Measurements from ENCODE around the gene RAB1A.
"Not testable (repeated sequence)": the region's sequence is repeated elsewhere in the genome, so short reads cannot be mapped to it uniquely, and the experiment has no call there.

DNA sequence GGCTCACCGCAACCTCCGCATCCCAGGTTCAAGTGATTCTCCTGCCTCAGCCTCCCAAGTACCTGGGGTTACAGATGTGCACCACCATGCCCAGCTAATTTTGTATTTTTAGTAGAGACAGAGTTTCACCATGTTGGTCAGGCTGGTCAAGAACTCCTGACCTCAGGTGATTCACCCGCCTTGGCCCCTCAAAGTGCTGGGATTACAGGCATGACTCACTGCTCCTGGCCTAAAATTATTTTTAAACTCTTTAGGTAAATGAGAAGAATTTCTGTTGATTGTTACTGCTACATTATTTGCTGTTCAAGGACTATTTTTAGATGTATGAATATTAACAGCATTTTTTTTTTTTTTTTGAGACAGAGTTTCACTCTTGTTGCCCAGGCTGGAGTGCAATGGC is 44.1 kb upstream of the RAB1A start:
- TF ChIP-seq, protein P1, sequence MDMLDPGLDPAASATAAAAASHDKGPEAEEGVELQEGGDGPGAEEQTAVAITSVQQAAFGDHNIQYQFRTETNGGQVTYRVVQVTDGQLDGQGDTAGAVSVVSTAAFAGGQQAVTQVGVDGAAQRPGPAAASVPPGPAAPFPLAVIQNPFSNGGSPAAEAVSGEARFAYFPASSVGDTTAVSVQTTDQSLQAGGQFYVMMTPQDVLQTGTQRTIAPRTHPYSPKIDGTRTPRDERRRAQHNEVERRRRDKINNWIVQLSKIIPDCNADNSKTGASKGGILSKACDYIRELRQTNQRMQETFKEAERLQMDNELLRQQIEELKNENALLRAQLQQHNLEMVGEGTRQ (IDR thresholded peaks at IDR 0.05): not testable (repeated sequence)
- not testable (repeated sequence) for TF ChIP-seq MYC (IDR thresholded peaks at IDR 0.05; ENCODE audit: borderline replicate concordance, low read length); HDAC2 (IDR thresholded peaks at IDR 0.05); TP53 (CRISPR knock-in tag; IDR thresholded peaks at IDR 0.05); EP300 (IDR thresholded peaks at IDR 0.05); GATA3 (IDR thresholded peaks at IDR 0.05; ENCODE audit: borderline replicate concordance); POLR2A (IDR thresholded peaks at IDR 0.05; ENCODE audit: low read length); EHMT2 (IDR thresholded peaks at IDR 0.05; ENCODE audit: low read depth); MAZ (IDR thresholded peaks at IDR 0.05; ENCODE audit: borderline replicate concordance, low read depth, low read length); CEBPB (IDR thresholded peaks at IDR 0.05); BHLHE40 (IDR thresholded peaks at IDR 0.05; ENCODE audit: low read depth, low read length)
- TF ChIP-seq, protein P2, sequence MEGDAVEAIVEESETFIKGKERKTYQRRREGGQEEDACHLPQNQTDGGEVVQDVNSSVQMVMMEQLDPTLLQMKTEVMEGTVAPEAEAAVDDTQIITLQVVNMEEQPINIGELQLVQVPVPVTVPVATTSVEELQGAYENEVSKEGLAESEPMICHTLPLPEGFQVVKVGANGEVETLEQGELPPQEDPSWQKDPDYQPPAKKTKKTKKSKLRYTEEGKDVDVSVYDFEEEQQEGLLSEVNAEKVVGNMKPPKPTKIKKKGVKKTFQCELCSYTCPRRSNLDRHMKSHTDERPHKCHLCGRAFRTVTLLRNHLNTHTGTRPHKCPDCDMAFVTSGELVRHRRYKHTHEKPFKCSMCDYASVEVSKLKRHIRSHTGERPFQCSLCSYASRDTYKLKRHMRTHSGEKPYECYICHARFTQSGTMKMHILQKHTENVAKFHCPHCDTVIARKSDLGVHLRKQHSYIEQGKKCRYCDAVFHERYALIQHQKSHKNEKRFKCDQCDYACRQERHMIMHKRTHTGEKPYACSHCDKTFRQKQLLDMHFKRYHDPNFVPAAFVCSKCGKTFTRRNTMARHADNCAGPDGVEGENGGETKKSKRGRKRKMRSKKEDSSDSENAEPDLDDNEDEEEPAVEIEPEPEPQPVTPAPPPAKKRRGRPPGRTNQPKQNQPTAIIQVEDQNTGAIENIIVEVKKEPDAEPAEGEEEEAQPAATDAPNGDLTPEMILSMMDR (IDR thresholded peaks at IDR 0.05): not testable (repeated sequence)
- TF ChIP-seq, protein P3, sequence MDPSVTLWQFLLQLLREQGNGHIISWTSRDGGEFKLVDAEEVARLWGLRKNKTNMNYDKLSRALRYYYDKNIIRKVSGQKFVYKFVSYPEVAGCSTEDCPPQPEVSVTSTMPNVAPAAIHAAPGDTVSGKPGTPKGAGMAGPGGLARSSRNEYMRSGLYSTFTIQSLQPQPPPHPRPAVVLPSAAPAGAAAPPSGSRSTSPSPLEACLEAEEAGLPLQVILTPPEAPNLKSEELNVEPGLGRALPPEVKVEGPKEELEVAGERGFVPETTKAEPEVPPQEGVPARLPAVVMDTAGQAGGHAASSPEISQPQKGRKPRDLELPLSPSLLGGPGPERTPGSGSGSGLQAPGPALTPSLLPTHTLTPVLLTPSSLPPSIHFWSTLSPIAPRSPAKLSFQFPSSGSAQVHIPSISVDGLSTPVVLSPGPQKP (IDR thresholded peaks at IDR 0.05; ENCODE audit: low read depth, low read length): not testable (repeated sequence)
- TF ChIP-seq, protein P4, sequence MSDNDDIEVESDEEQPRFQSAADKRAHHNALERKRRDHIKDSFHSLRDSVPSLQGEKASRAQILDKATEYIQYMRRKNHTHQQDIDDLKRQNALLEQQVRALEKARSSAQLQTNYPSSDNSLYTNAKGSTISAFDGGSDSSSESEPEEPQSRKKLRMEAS (IDR thresholded peaks at IDR 0.05): not testable (repeated sequence)

Data from A549 (cell line).